Adrenal gland (tissue), 5 donors: Measurements from ENCODE around the gene UBAP2L.

Experiments
- CTCF ChIP-seq, 6 experiments: fragments of 450-650 bp in 4 of 6; fragments of 200-600 bp in 2 of 6; sonication (generic) in 1 of 6; IDR thresholded peaks; 1 replicate in 5 of 6; 2 replicates in 1 of 6; pipeline versions ENCODE4 v1.5.1 to v1.8.0; 2016 to 2021; ENCODE audit warnings: antibody characterized with exemption in 6 of 6, mild to moderate bottlenecking in 2 of 6, moderate library complexity in 1 of 6
- POLR2A ChIP-seq, 2 donors: fragments of 450-650 bp; IDR thresholded peaks; one replicate each; pipeline ENCODE4 v1.6.1; 2017; ENCODE audit warnings: antibody characterized with exemption in 2 of 2, mild to moderate bottlenecking in 2 of 2, moderate library complexity in 1 of 2
- donor health status: DM: no; HTN: no; CAD: no.

GRCh38 chr1:154288661-154289060, 67.9 kb downstream of the UBAP2L start:
- TF ChIP-seq CTCF (IDR thresholded peaks at IDR 0.05), result no peak
- TF ChIP-seq POLR2A (IDR thresholded peaks at IDR 0.05), result no peak
